Spinal cord (tissue), 10 donors: Measurements from ENCODE around the gene GPR137C. TPM values are rescaled to one million over a fixed set of nuclear protein-coding genes. Genes with fewer than 3 reads are reported as not detected.

Source experiments
- DNase-seq, 6 donors: peaks; one replicate each; pipeline versions ENCODE4 v3.0.0 to v3.0.0-alpha.2; 2013 to 2015; ENCODE audit warnings: low spot score in 6 of 6, low read depth in 4 of 6
- H3K27ac ChIP-seq: one replicate; pipeline ENCODE4 v1.5.1; 2013; ENCODE audit warnings: low read depth, low read length, control low read depth
- H3K27me3 ChIP-seq: one replicate; pipeline ENCODE4 v1.6.1; 2013; ENCODE audit warnings: low read length; ENCODE audit not compliant: control insufficient read depth, insufficient read depth
- H3K36me3 ChIP-seq: one replicate; pipeline ENCODE4 v1.6.1; 2013; ENCODE audit warnings: low read length; ENCODE audit not compliant: control insufficient read depth, insufficient read depth
- H3K4me1 ChIP-seq: one replicate; pipeline ENCODE4 v1.6.1; 2013; ENCODE audit warnings: low read length; ENCODE audit not compliant: control insufficient read depth, insufficient read depth
- H3K4me3 ChIP-seq: one replicate; pipeline ENCODE4 v1.5.1; 2013; ENCODE audit warnings: low read depth, low read length, control low read depth
- H3K9me3 ChIP-seq: one replicate; pipeline ENCODE4 v1.6.1; 2013; ENCODE audit warnings: low read length; ENCODE audit not compliant: control insufficient read depth, insufficient read depth
- WGBS: methylation state at CpG from one replicate; pipeline ENCODE4 v1.1.5; 2013; ENCODE audit warnings: missing lambda C conversion rate; ENCODE audit not compliant: insufficient coverage; 5-methylcytosine and 5-hydroxymethylcytosine counted together
- polyA plus RNA-seq, 2 donors: library from polyadenylated mRNA; unstranded; fragments of 120-200 nt; gene quantifications; one replicate each; pipeline ENCODE4 v1.2.1, GENCODE V29; 2013; ENCODE audit not compliant: insufficient read length in 2 of 2
- total RNA-seq, 2 donors: library from RNA; depleted of rRNA in 1 of 2; stranded (reverse); fragments of 120-200 nt in 1 of 2; fragments of >200 nt in 1 of 2; gene quantifications; one replicate each; pipeline versions ENCODE4 v1.2.3 to v1.2.4, GENCODE V29; 2013 to 2014
- donor health status: healthy.

The GPR137C gene
- total and polyA plus RNA-seq, 4 donors, result 6.7 to 37.9 (median 29.5) TPM

- no CpG with 5 or more reads among the region's 1 CpG for WGBS
- Histone ChIP-seq H3K36me3 (peaks cover 5% of the 10 kb centered on the region), H3K4me1 (no peaks in the 10 kb centered on the region), H3K27me3 (no peaks in the 10 kb centered on the region), H3K27ac (no peak overlapping the region), H3K4me3 (no peak overlapping the region), H3K9me3 (peaks cover 3% of the 10 kb centered on the region)
- no peak for DNase-seq
Measured at GRCh38 chr14:52598568-52598967, 45.9 kb downstream of the GPR137C start.

GRCh38 chr14:52599974-52600373 lies 47.3 kb downstream of the GPR137C start:
- no peak for DNase-seq
- H3K4me3 ChIP-seq, result no peak overlapping the region
- WGBS, result no CpG with 5 or more reads among the region's 3 CpGs
- no peaks in the 10 kb centered on the region for H3K27me3 ChIP-seq
- peaks cover 6% of the 10 kb centered on the region for H3K9me3 ChIP-seq
- H3K4me1 ChIP-seq, result no peaks in the 10 kb centered on the region
- H3K27ac ChIP-seq, result no peak overlapping the region
- peaks cover 7% of the 10 kb centered on the region for H3K36me3 ChIP-seq

GRCh38 chr14:52602131-52602530 lies 49.5 kb downstream of the GPR137C start:
- no peaks in the 10 kb centered on the region for H3K27me3 ChIP-seq

GRCh38 chr14:52607061-52607460 lies 54.4 kb downstream of the GPR137C start:
- DNase-seq, result no peak
- Histone ChIP-seq H3K9me3 (peaks cover 6% of the 10 kb centered on the region), H3K4me1 (no peaks in the 10 kb centered on the region), H3K27ac (no peak overlapping the region), H3K36me3 (peaks cover 7% of the 10 kb centered on the region), H3K27me3 (no peaks in the 10 kb centered on the region), H3K4me3 (no peak overlapping the region)
- WGBS, result no CpG with 5 or more reads among the region's 1 CpG

More at GRCh38 chr14:52602131-52602530, 49.5 kb downstream of the GPR137C start:
- Histone ChIP-seq H3K27ac (no peak overlapping the region), H3K4me3 (no peak overlapping the region), H3K36me3 (peaks cover 4% of the 10 kb centered on the region), H3K4me1 (no peaks in the 10 kb centered on the region), H3K9me3 (peaks cover 6% of the 10 kb centered on the region)
- WGBS, result no CpG with 5 or more reads among the region's 1 CpG
- no peak for DNase-seq

- no peaks in the 10 kb centered on the region for H3K27me3 ChIP-seq
- H3K4me1 ChIP-seq, result no peaks in the 10 kb centered on the region
- H3K4me3 ChIP-seq, result no peak overlapping the region
- H3K9me3 ChIP-seq, result peaks cover 2% of the 10 kb centered on the region
- WGBS, result 100% methylated on average over 3 of the region's 5 CpGs
- no peak for DNase-seq
- H3K27ac ChIP-seq, result no peak overlapping the region
- H3K36me3 ChIP-seq, result peaks cover 10% of the 10 kb centered on the region
Measured at GRCh38 chr14:52609445-52610044, 56.9 kb downstream of the GPR137C start.

- no peak overlapping the region for H3K27ac ChIP-seq
- no peaks in the 10 kb centered on the region for H3K27me3 ChIP-seq
- H3K36me3 ChIP-seq, result peaks cover 10% of the 10 kb centered on the region
- H3K4me3 ChIP-seq, result no peak overlapping the region
- DNase-seq, result no peak
- no CpG with 5 or more reads among the region's 2 CpGs for WGBS
- H3K4me1 ChIP-seq, result no peaks in the 10 kb centered on the region
- no peaks in the 10 kb centered on the region for H3K9me3 ChIP-seq
Measured at GRCh38 chr14:52610187-52610586, 57.6 kb downstream of the GPR137C start.

GRCh38 chr14:52618602-52619001 lies 66.0 kb downstream of the GPR137C start:
- Histone ChIP-seq H3K9me3 (no peaks in the 10 kb centered on the region), H3K27ac (no peak overlapping the region), H3K4me3 (no peak overlapping the region), H3K4me1 (no peaks in the 10 kb centered on the region), H3K27me3 (no peaks in the 10 kb centered on the region), H3K36me3 (peaks cover 7% of the 10 kb centered on the region)
- DNase-seq, result no peak
- WGBS, result no CpG with 5 or more reads among the region's 3 CpGs

GRCh38 chr14:52619687-52620086 lies 67.1 kb downstream of the GPR137C start:
- H3K27me3 ChIP-seq, result no peaks in the 10 kb centered on the region
- WGBS, result no CpG with 5 or more reads among the region's 1 CpG
- H3K36me3 ChIP-seq, result no peaks in the 10 kb centered on the region
- no peaks in the 10 kb centered on the region for H3K4me1 ChIP-seq
- H3K4me3 ChIP-seq, result no peak overlapping the region
- no peak for DNase-seq
- H3K27ac ChIP-seq, result no peak overlapping the region
- no peaks in the 10 kb centered on the region for H3K9me3 ChIP-seq

- no peaks in the 10 kb centered on the region for H3K27me3 ChIP-seq
- no peak overlapping the region for H3K4me3 ChIP-seq
- no peaks in the 10 kb centered on the region for H3K9me3 ChIP-seq
- 98% methylated on average over 3 of the region's 4 CpGs for WGBS
- H3K4me1 ChIP-seq, result no peaks in the 10 kb centered on the region
- DNase-seq, result no peak
- H3K36me3 ChIP-seq, result peaks cover 3% of the 10 kb centered on the region
- no peak overlapping the region for H3K27ac ChIP-seq
Measured at GRCh38 chr14:52640137-52640536, 87.5 kb downstream of the GPR137C start.

GRCh38 chr14:52641745-52642144 lies 89.1 kb downstream of the GPR137C start:
- Histone ChIP-seq H3K36me3 (peaks cover 8% of the 10 kb centered on the region), H3K27ac (no peak overlapping the region), H3K4me1 (no peaks in the 10 kb centered on the region), H3K9me3 (no peaks in the 10 kb centered on the region), H3K4me3 (no peak overlapping the region), H3K27me3 (no peaks in the 10 kb centered on the region)
- no peak for DNase-seq
- WGBS, result no CpG with 5 or more reads among the region's 1 CpG
